Retina (tissue), 1 donor: Measurements from ENCODE around the gene TPGS2.
"Not testable (repeated sequence)": the region's sequence is repeated elsewhere in the genome, so short reads cannot be mapped to it uniquely, and the experiment has no call there.

Experiments used
- DNase-seq: peaks from one replicate; pipeline ENCODE4 v3.0.0-alpha.2; 2016

The TPGS2 gene, protein sequence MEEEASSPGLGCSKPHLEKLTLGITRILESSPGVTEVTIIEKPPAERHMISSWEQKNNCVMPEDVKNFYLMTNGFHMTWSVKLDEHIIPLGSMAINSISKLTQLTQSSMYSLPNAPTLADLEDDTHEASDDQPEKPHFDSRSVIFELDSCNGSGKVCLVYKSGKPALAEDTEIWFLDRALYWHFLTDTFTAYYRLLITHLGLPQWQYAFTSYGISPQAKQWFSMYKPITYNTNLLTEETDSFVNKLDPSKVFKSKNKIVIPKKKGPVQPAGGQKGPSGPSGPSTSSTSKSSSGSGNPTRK

DNA sequence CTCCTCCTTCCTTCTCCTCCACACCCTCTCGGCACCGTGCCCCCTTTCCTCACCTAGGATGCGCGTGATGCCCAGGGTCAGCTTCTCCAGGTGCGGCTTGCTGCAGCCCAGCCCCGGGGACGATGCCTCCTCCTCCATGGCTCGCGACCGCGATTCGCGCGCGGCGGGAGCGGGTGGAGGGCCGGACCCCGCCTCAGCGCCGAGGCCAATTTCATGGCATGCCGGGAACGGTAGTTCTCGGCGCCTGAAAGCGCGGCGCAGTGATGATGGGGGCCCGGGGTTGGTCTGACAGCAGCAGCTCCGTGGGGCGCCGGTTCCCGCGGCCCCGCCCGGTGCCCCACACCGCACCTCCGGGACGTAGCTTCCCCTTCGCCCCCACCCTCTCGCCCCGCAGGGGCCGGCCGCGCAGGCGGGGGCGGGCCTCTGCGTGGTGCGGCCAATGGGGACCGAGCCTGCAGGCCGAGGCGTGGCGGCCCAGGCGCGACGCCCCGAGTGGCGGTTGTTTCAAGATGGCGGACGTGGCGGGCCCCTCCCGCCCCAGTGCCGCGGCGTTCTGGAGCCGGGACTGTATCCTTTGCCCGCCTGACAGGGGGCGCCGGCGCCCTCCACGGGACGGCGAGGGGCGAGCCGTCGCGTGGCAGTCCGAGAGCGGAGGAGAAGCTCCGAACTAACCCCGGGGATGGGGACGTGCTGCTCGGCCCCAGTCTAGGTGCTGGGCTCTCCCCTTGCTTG, at the start of gene TPGS2, which contains the start of gene KIAA1328:
TPGS2 (minus strand) TSS at position 373 of the 732 bp plus-strand sequence; CDS start at position 138, 235 bp downstream.
KIAA1328 (plus strand) TSS at position 498 of the 732 bp plus-strand sequence; CDS start at position 510, 12 bp downstream.
- peak; percentile 96 for DNase-seq

DNA sequence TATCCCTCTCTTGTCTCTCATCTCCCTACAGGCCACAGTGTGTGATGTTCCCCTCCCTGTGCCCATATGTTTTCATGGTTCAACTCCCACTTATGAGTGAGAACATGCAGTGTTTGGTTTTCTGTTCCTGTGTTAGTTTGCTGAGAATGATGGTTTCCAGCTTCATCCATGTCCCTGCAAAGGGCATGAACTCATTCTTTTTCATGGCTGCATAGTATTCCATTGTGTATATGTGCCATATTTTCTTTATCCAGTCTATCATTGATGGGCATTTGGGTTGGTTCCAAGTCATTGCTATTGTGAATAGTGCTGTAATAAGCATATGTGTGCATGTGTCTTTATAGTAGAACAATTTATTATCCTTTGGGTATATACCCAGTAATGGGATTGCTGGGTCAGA, 45.0 kb upstream of the TPGS2 start:
- not testable (repeated sequence) for DNase-seq

DNA sequence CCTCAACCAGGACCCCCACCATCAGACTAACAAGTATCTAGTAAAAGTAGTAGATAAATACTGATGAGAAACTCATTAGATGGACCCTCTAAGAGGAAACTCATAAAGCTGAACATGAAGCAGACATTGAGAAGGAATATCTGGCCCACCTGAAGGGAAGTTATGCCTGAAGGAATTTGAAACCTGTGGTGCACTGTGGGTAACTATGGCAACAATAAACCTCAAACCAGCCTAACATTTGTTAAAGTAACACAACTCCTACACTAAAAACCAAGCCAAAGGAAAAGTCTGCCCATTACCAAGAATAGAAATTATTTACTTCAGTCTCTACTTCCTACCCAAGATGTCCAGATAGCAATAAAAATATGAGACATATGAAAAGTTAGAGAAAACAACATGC, 43.5 kb upstream of the TPGS2 start:
- no peak for DNase-seq

DNA sequence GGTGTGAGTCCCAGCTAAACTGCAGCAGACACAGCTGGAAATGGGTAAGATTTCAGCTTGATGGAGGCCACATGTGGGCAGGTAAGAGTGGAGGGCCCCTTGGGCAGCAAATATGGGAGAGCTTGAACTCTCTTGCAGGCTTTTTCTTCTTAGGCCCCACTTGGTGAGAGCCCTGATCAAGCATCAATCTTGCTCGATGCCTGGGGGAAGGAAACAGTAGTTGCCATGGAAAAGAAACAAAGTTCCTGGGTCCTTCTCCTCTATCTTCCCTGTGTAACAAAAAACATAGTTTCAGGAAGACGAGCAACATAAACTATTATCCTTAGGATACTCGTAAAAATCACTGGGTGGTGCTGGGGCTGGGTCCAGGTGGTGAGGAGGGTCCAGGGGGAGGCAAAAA, 43.0 kb upstream of the TPGS2 start:
- no peak for DNase-seq

DNA sequence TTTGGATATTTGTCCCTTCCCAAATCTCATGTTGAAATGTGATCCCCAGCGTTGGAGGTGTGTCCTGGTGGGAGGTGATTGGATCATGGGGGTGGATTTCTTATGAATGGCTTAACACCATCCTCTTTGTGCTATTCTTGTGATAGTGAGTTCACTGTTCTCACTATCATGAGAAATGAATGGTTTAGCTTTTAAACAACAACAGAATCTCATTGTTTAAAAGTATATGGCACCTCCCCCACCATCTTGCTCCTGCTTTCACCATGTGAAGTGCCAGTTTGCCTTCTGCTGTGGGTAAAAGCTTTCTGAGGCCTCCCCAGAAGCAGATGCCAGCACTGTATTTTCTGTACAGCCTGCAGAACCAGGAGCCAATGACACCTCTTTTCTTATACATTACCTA, 38.3 kb upstream of the TPGS2 start:
- no peak for DNase-seq

DNA sequence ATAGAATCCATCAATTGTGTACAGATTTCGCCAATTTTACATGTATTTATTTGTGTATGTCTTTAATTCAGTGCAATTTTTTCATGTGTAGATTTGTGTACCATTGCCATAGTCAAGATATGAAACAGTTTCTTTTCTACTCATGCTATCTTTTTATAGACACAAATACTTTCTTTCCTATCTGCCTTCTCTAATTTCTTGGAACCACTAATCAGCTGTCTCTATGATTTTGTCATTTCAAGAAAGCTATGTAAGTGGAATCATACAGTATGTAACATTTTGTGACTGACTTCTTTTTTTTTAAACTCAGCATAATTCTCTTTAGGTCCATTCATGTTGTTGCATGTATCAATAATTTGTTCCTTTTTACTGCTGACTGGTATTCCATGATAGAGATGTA, 33.4 kb upstream of the TPGS2 start:
- DNase-seq: no peak

DNA sequence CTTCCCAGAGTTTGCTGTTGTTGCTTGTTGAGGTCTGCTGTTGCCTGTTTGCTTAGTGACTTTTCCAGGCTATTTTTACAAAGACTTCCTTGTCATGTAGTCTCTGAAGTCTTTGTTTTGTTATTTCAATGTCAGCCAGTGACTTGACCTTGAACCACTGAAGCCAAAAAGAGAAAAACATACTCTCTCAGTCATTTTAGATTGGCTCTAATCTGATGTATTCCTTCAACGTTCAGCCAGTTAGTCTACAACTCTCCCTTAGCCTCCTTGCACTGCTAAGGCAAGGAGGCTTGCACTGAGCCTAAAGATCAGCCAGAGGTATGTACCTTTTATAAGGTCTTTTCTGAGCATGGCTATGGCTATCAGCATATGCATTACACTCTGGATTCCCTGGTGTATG, 28.0 kb upstream of the TPGS2 start:
- no peak for DNase-seq

DNA sequence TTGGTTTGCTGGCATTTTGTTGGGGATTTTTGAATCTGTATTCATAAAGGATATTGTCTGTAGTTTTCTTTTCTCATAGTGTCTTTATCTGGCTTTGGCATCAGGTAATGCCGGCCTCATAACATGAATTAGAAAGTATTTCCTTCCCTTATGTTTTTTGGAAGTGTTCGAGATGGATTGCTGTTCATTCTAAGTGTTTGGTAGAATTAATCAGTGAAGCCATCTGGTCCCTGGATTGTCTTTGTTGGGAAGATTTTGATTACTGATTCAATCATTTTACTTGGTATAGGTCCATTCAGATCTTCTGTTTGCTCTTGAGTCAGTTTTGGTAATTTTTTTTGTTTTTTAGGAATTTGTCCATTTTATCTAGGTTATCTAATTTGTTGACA, 22.4 kb upstream of the TPGS2 start:
- no peak for DNase-seq

DNA sequence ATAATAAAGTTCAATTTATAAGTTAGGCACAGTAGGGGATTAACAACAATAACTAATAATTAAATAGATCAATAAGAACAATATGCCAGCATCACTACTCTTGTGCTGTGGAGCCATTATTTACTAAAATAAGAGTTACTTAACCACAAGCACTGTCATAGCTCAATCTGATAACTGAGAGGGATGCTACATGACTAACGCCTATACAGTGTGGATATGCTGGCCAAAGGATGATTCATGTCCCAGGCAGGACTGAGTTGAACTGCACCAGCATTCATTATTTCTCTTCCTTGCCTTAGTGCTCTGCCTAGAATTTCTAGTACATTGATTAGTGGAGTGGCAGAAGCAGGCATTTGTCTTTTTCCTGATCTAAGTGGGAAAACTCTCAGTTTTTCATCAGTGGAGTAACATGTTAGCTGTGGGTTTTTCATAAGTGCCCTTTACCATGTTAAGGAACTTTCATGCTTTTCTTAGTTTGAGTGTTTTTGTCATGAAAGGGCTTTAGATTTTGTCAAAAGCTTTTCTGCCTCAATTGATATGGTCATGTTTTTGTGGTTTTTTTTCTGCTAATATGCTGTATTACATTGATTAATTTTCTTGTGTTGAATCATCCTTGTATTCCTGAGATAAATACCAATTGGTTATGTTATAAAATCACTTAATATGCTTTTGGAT, 21.9 kb upstream of the TPGS2 start:
- DNase-seq: no peak

DNA sequence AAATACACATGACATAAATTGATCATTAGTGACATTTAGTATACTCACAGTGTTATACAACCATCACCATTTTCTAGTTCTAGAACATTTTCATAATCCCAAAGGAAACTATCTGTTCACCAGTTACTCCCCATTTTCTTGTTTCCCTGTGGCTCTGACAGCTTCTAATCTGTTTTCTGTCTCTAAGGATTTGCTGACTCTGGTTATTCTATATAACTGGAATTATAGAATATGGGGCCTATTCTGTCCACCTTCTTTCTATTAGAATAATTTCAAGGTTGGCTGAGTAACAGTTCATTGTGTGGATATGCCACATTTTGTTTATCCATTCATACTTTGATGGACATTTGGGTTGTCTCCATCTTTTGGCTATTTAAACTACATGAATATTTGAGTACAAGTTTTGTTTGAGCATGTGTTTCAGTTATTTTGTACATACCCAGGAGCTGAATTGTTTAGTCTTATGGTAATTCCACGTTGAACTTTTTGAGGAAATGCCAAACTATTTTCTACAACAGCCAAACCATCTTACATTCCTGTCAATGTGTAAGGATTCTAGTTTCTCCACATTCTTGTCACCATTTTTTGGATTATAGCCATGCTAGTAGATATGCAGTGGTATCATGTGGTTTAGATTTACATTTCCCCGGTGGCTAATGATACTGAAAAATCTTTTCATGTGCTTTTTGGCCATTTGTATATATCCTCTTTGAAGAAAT, 20.6 kb upstream of the TPGS2 start:
- no peak for DNase-seq

DNA sequence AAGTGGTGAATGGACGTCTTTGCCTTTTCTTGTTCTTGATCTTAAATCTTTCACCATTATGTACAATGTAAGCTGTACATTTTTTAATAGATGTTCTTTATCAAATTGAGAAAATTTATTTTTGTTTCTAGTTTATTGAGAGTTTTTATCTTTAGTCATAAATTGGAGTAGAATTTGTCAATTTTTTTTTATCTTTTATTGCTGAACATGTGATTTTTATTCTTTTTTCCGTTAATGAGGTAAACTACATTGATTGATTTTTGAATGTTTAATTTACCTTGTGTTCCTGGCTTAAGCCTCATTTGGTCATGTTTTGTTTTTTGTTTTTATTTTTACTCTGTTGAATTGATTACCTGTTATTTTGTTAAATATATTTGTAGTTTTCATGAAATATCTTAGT, 19.8 kb upstream of the TPGS2 start:
- no peak for DNase-seq

DNA sequence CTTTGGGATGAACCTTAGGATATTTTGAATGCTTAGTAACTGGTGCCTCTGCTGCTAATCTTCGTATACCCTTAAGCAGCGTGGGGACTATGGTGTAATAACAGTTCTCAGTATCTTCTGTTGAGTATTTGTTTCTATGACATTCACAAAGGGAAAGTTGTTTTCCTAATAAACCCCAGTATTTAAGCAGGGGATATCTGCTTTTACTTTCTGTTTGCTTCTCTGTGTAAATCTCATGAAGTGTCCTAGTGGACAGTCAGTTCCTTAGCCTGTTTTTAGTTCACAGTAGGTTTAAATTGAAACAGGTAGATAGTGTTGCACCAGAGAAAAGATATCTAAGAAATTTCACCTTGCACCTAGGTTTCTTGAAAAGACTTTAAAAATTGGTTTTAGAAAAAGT, 15.0 kb upstream of the TPGS2 start:
- no peak for DNase-seq

DNA sequence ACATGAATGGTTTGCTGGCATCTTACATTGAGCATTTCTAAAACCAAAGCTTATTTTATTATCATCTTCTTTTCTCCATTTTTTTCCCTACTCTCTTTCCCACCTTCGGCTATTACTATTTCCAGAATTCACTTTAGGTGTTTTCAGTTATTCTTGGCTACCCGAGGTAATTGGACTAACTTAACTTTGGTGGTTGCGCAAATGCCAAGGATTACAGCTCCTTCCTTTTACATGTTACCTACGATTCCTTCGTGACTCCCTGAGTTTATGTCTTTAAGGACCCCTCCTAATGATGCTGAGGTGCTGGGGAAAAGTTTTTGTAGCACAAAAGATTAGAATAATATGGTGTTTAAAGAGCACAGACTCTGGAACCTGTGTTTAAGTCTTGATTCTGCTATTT, 14.4 kb upstream of the TPGS2 start:
- DNase-seq: no peak

DNA sequence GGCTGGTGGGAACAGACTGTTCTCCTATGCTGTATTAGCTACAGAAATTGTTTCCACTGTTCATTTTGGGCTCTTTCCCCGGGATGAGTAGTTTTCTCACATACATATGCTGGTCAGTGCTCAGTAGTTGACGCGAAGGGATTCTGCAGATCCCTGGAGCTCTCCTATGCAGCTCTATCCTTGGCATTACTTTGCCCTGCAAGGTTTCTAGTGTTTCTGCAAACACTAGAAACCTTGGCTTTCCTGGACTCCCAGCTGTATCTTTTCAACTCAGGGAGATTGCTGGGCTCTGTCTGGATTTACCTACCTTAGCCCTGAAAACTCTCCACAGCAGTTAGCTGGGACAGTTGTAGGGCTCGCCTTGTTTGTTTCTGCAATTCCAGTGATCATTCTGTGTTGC, 11.0 kb upstream of the TPGS2 start:
- no peak for DNase-seq

DNA sequence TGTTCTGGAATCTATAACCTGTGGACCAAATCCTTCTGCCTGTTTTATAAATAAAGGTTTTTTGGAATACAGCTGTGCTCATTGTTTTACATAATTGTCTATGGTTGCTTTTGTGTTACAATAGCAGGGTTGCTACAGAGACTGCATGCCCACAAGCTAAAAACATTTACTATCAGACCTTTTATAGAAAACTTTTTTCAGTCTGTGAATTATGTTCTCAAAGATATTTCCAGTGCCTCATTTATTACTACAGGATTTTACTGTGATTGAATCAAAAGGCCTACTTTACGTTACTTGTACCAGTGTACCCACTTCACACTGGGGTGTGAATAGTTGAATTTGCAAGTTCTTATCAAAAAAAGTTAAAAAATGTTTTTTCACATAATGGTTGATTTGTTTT, 7.1 kb upstream of the TPGS2 start:
- DNase-seq: no peak

DNA sequence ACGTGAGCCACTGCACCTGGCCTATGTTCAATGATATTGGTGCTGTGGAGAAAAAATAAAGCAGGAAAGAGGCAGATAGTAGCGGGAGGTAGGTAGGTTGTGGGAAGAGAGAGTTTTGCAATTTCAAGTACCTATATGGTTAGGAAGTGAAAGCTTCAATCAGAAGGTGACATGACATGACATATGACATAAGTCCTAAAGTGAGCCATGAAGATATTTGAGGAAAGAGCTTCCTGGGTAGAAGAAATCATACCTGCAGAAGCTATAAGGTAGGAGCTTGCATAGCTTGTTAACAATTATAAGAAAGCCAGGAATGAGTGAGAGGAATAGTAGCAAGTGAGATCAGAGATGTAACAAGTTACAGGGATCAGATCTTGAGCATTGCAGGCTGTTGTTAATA, 4.3 kb upstream of the TPGS2 start:
- no peak for DNase-seq

DNA sequence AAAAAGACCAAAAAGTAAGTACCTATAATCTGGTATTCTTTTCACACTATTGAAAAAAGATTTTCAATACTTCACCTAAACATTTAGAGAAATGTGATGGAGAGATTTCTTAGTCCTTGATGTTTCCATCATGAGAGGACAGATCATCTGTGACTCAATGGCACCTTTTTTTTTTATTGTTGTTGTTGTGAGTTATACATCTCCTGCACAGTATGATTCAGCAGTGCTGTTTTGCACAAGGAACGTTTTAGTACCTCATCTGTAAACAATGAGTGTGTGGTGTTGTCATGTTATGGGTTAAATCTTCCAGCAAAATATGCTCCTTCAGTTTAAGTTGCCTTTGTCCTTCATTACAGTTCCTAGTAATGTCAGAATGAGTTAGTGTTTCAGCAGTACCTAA, 2.3 kb upstream of the TPGS2 start:
- DNase-seq: no peak

DNA sequence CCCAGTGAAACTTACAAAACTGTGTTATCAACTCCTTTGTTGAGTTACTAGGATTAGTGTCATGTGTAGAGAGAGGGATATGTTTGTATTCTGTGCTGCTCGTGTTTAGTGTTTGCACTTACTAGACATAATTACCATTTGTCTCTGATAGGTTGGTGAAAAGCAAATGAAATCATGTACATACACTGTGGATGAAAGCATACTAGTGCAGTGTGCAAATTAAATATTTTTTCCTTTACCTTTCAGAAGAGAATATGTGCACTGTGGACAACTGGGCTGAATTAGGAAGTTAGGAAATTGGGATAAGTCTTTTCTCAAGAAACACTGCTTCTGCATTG, 1.3 kb upstream of the TPGS2 start:
- DNase-seq: no peak

DNA sequence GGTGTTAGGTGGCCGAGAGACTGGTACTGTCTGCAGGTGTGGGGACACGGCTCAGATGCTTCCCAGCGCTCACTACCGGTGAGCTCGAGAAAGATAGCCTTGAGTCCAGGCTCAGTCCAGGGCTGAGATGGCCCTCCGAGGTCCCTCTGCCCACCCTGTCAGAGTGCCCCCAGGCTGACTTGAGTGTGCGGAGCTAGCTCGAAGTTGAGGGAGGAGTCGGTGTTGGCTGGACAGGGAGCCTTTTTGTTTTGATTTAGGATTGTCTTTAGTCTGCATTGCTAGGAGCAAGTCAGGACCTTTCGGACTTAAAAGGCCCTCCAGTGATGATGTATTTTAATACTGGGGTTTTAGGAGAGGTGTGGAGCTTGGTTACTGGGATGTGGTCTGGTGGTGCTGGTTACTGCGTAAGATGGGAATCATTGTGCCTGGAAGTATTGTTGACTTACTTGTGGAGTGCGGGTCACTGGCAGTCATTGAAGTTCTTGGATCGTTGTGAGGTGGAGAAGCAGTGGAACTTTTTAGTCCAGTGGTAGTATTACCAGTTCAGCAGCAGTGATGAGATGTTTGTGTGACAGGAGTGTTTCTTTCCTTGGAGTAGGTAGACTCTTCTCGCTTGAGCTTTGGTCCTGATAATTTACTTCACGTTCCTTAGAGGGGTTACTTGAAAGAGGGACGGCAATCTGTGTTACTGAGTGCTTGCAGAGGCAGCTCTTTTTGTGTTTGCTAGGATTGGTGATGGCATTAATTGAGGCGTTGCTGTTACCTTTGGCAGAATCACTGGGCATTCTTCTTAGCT, 758 bp upstream of the TPGS2 start:
- DNase-seq: no peak

DNA sequence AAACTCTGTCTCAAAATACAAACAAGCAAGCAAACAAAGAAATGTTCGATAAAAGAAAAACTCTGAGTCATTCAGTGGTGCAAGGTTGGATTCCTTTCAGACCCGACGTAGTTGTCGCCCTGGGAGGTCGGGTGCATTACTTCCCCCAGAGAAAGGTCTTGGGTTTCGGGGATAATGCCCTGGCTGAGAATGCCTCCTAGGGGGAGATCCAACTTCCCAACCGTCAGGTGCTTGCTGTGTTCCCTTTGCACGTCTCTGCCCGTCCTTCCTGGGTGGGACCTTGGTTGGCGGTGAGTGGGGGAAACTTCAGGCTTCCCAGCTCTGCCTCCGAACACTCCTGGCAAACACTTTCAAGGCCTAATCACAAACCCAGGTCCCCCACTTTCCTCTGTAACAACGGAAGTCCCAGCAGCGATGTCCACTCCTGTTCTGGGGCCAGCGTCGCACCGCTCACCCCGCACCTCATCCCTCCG, 609 bp downstream of the TPGS2 start:
- DNase-seq: no peak

DNA sequence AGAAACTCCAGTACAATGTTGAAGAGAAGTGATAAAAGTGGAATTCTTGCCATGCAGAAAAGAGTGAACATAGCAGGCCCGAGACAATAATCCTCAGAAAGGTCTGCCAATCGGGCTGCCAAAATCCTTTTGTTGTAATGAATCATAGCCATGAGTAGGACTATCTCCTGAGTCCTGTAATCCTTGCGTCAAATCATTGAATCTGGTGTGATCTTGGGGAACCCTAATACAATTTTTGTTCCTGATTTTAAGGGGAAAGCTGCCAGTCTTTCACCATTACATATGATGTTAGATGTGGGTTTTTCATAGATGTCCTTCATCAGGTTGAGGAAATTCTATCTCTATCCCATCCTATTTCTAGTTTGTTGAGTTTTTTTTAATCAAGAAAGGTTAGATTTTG, 2.2 kb downstream of the TPGS2 start:
- DNase-seq: no peak

DNA sequence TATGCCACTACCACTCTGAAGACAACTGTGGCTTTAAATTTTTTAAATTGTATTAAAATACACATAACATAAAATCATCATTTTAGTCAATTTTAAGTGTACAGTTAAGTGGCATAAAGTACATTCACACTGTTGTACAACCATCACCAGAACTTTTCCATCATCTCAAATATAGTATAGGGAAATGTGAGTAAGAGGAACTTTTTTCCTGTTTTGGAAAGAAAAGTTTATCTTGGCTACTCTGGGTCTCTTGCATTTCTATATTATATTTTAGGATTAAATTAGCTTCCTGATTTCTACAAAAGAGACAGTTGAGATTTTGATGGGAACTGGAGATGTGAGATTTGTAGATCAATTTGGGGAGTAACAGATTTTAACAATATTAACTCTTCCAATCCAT, 3.3 kb downstream of the TPGS2 start:
- no peak for DNase-seq

DNA sequence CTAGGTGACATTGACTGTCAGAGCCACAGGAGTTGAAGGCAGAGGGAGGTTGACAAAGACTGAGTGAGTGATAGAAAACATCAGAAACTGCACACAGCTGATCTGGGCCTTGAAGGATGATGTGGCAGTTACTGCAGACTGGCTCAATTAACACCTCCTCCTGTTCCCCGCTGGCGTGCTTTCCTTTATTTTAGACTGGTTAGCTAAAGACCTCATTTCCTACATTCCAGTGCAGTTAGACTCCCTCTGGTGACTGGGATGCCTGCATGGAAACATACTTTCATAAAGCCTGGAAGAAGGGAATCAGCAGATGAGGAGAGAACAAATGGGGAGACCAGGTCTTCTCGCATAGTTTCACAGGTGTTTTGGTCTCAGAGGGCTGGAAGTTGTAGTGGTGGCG, 7.1 kb downstream of the TPGS2 start:
- DNase-seq: no peak
